HepG2 (cell line): ENCODE results near the gene ARL14EPL. TPM values are rescaled to one million over a fixed set of nuclear protein-coding genes. Genes with fewer than 3 reads are reported as not detected.
A peak's percentile ranks its signal among the peaks of the same experiment; 100 is the strongest.

Source experiments
- ATAC-seq: fragments of 200-7000 bp; cut with Tn5 transposase; 3 replicates; pipeline ENCODE4 v1.9.1; 2020; ENCODE audit warnings: mild to moderate bottlenecking, moderate library complexity
- BruUV-seq: library from RNA; stranded (reverse); fragments of 400-500 nt; replicated peaks from 2 replicates; lab custom pipeline; 2021; lab: Mats Ljungman, UMichigan
- CTCF ChIA-PET: fragments of 300-600 bp; formaldehyde crosslinking; extraction: SDS; loops from one replicate; lab custom pipeline; 2021; ENCODE audit warnings: low total read pairs, inconsistent platforms, low intra/inter-chr PET ratio; lab: Yijun Ruan, JAX
- POLR2A ChIA-PET: fragments of 350-600 bp; sonication (Branson Sonifier 250); formaldehyde crosslinking; loops from one replicate; lab custom pipeline; 2020; ENCODE audit warnings: antibody characterized with exemption, inconsistent platforms; lab: Yijun Ruan, JAX
- DNase-seq: peaks from one replicate; pipeline ENCODE4 v3.0.0-alpha.2; 2015; ENCODE audit warnings: low spot score
- FAIRE-seq: peaks from 3 replicates; lab custom pipeline; 2011; peaks lifted over from hg19 to GRCh38; lab: Jason Lieb, UNC
- H2AFZ ChIP-seq: one replicate; pipeline ENCODE4 v1.6.1; 2011; ENCODE audit warnings: low read length, inconsistent platforms
- H3K27ac ChIP-seq: fragments of 300-600 bp; 3 replicates; pipeline ENCODE4 v1.8.0; 2011; ENCODE audit warnings: mixed run types, mild to moderate bottlenecking, mixed read lengths, low read length, inconsistent platforms; ENCODE audit not compliant: insufficient read depth; ENCODE audit errors: extremely low read length
- H3K27me3 ChIP-seq, 2 experiments: fragments of 200-600 bp in 1 of 2; 2 replicates in 1 of 2; 3 replicates in 1 of 2; pipeline versions ENCODE4 v1.6.0 to v1.8.0; 2011; ENCODE audit warnings: low read length in 2 of 2, mild to moderate bottlenecking in 2 of 2, moderate library complexity in 2 of 2, inconsistent platforms in 1 of 2; ENCODE audit not compliant: insufficient read depth in 2 of 2, control insufficient read depth in 1 of 2
- H3K36me3 ChIP-seq, 2 experiments: fragments of 200-600 bp in 1 of 2; replicated peaks in 1 of 2; 2 replicates in 1 of 2; 3 replicates in 1 of 2; pipeline versions ENCODE4 v1.5.1 to v1.8.0; 2011; ENCODE audit warnings: low read length in 2 of 2, inconsistent platforms in 1 of 2; ENCODE audit not compliant: insufficient read depth in 2 of 2, control insufficient read depth in 1 of 2
- H3K4me1 ChIP-seq: 2 replicates; pipeline ENCODE4 v1.5.1; 2012; ENCODE audit warnings: low read length, inconsistent platforms; ENCODE audit not compliant: insufficient read depth
- H3K4me2 ChIP-seq: 2 replicates; pipeline ENCODE4 v1.6.0; 2011; ENCODE audit warnings: low read depth, low read length, inconsistent platforms
- H3K4me3 ChIP-seq, 3 experiments: fragments of 200-600 bp in 1 of 3; sonication (generic), shearing (Covaris generic) in 1 of 3; replicated peaks in 1 of 3; 2 replicates each; pipeline ENCODE4 v1.5.1; 2011 to 2016; ENCODE audit warnings: low read length in 3 of 3, inconsistent platforms in 2 of 3, low read depth in 2 of 3, mild to moderate bottlenecking in 2 of 3, control low read depth in 1 of 3, mixed read lengths in 1 of 3; ENCODE audit not compliant: insufficient read depth in 1 of 3
- H3K79me2 ChIP-seq: one replicate; pipeline ENCODE4 v1.6.1; 2011; ENCODE audit warnings: low read length, inconsistent platforms; ENCODE audit not compliant: insufficient read depth
- H3K9ac ChIP-seq: 2 replicates; pipeline ENCODE4 v1.6.0; 2011; ENCODE audit warnings: mild to moderate bottlenecking, low read depth, low read length, inconsistent platforms; ENCODE audit not compliant: insufficient read depth
- H3K9me3 ChIP-seq: 2 replicates; pipeline ENCODE4 v1.5.1; 2012; ENCODE audit warnings: mild to moderate bottlenecking, low read length
- H4K20me1 ChIP-seq: 2 replicates; pipeline ENCODE4 v1.6.0; 2011; ENCODE audit warnings: inconsistent platforms, mild to moderate bottlenecking, low read length, moderate library complexity; ENCODE audit not compliant: insufficient read depth
- HOXA5 ChIP-seq: sonication (generic); formaldehyde crosslinking; IDR thresholded peaks from 2 replicates; pipeline ENCODE4 v1.4.0; 2020; ENCODE audit warnings: missing genetic modification reagents
- MAFF ChIP-seq: IDR thresholded peaks from 2 replicates; pipeline ENCODE4 v1.6.1; 2011; ENCODE audit warnings: low read depth, low read length, improper control_type of control experiment
- MAFK ChIP-seq, 2 experiments: IDR thresholded peaks in 1 of 2; conservative IDR thresholded peaks in 1 of 2; 2 replicates each; pipeline ENCODE4 v1.6.1; 2011; ENCODE audit warnings: improper control_type of control experiment in 2 of 2, low read length in 2 of 2
- MED1 ChIP-seq: sonication (generic); formaldehyde crosslinking; IDR thresholded peaks from 2 replicates; pipeline ENCODE4 v1.4.0; 2020; ENCODE audit warnings: missing genetic modification reagents
- SYNCRIP ChIP-seq: fragments of 200-400 bp; formaldehyde crosslinking; IDR thresholded peaks from 2 replicates; pipeline ENCODE4 v1.6.1; 2018; ENCODE audit warnings: mild to moderate bottlenecking, low read depth, low read length; ENCODE audit not compliant: insufficient read depth
- ZFP36L1 ChIP-seq: sonication (generic); formaldehyde crosslinking; IDR thresholded peaks from 2 replicates; pipeline ENCODE4 v1.8.0; 2022; ENCODE audit warnings: mild to moderate bottlenecking, missing genetic modification reagents, moderate library complexity
- ZNF143 ChIP-seq: sonication (generic); formaldehyde crosslinking; IDR thresholded peaks from 2 replicates; pipeline ENCODE4 v1.4.0; 2020; ENCODE audit warnings: missing genetic modification reagents
- ZNF432 ChIP-seq: sonication (generic); formaldehyde crosslinking; IDR thresholded peaks from 2 replicates; pipeline ENCODE4 v1.5.0; 2020; ENCODE audit warnings: missing genetic modification reagents, mild to moderate bottlenecking, borderline replicate concordance
- whole genome bisulfite sequencing: methylation state at CpG from one replicate; pipeline ENCODE4 v1.1.6; 2017; ENCODE audit warnings: low lambda C conversion rate; 5-methylcytosine and 5-hydroxymethylcytosine counted together
- in situ Hi-C: cut with HindIII; loops from 2 replicates; pipeline ENCODE4 v1.10.0; 2017; ENCODE audit warnings: low pct_unique_long_range_greater_than_20kb; ENCODE audit not compliant: extremely low pct_ligation_motif_present
- intact Hi-C: fragments of 100-400 bp; cut with micrococcal nuclease; formaldehyde crosslinking; loops from one replicate; pipeline ENCODE4 v1.10.0; 2022; ENCODE audit not compliant: unreplicated experiment
- polyA plus RNA-seq, 8 experiments: library from polyadenylated mRNA; depleted of rRNA in 3 of 8; stranded (reverse) in 7 of 8; unstranded in 1 of 8; fragments of >200 nt; fragmentation: Illumina TruSeq in 4 of 8; extraction: Trizol in 4 of 8; gene quantifications; 2 replicates each; pipeline versions ENCODE4 v1.2.1 to v1.2.3, GENCODE V29; 2011 to 2016; ENCODE audit warnings: low read depth in 4 of 8, missing spikeins in 1 of 8, mixed read lengths in 1 of 8; ENCODE audit not compliant: insufficient read depth in 1 of 8
- total RNA-seq, 5 experiments: library from RNA; depleted of rRNA; stranded (reverse); fragments of >200 nt; fragmentation: Illumina TruSeq; extraction: Trizol; gene quantifications; 2 replicates each; pipeline ENCODE4 v1.2.3, GENCODE V29; 2016; ENCODE audit warnings: low read depth in 1 of 5
- TF ChIP-seq, protein P1 (sequence below): IDR thresholded peaks from 2 replicates; pipeline ENCODE4 v1.6.1; 2016; ENCODE audit warnings: mild to moderate bottlenecking, missing biosample characterization, missing genetic modification reagents

The ARL14EPL gene
- total and polyA plus RNA-seq, 2 of the 13 experiments (the other 11 are each of a cell fraction or from before 2014, with no cell fraction given), result not detected

DNA sequence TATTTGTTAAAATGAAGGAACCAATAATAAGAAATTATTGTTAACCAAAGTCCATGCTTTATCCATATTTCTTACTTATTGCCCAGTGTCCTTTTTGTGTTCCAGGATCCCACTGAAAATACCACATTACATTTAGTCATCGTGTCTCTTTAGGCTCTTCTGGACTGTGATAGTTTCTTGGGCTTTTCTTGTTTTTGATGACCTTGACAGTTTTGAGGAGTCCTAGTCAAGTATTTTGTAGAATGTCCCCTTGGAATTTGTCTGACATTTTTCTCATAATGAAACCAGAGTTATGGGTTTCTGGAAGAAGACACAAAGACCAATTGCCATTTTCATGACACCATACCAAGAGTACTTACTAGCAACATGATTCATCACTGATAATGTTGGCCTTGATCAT is 38.9 kb downstream of the ARL14EPL start:
- FAIRE-seq (no peak), ATAC-seq (no peak), DNase-seq (no peak)
- no peak overlapping the region for H3K4me3 ChIP-seq
- no peak overlapping the region for H3K4me2 ChIP-seq
- H2AFZ ChIP-seq, result no peak overlapping the region
- no peaks in the 10 kb centered on the region for H3K9me3 ChIP-seq
- H3K4me1 ChIP-seq, result peaks cover 8% of the 10 kb centered on the region
- in situ Hi-C loops (loop anchor here (25.0 kb wide), 2 partner anchors 234 to 759 kb away; partner anchors contain the start of genes AP3S1 and ATG12), intact Hi-C loops (no loop called here)
- H3K79me2 ChIP-seq, result no peaks in the 10 kb centered on the region
- H4K20me1 ChIP-seq, result no peaks in the 10 kb centered on the region
- H3K9ac ChIP-seq, result no peak overlapping the region
- H3K36me3 ChIP-seq, result no peaks in the 10 kb centered on the region
- CTCF ChIA-PET, result no interaction called here
- POLR2A ChIA-PET, result no interaction called here
- no peak overlapping the region for H3K27ac ChIP-seq
- no TSS peak for BruUV-seq
- TF ChIP-seq MAFK (conservative IDR thresholded peaks at IDR 0.05 in 1 of 2, IDR thresholded peaks at IDR 0.05 in 1 of 2; ENCODE audit: low read length in 2 of 2), result peak; percentile 67 to 87; a peak in 3 of 4 replicates
- no peak for TF ChIP-seq ZNF432
- TF ChIP-seq, protein P1, sequence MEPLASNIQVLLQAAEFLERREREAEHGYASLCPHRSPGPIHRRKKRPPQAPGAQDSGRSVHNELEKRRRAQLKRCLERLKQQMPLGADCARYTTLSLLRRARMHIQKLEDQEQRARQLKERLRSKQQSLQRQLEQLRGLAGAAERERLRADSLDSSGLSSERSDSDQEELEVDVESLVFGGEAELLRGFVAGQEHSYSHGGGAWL, result no peak
- TF ChIP-seq MAFF, result peak; percentile 72
- TF ChIP-seq ZFP36L1 (CRISPR knock-in tag), result no peak
- no peak for TF ChIP-seq SYNCRIP
- H3K27me3 ChIP-seq, result no peaks in the 10 kb centered on the region
- 92% methylated on average over 1 of the region's 1 CpG for WGBS

DNA sequence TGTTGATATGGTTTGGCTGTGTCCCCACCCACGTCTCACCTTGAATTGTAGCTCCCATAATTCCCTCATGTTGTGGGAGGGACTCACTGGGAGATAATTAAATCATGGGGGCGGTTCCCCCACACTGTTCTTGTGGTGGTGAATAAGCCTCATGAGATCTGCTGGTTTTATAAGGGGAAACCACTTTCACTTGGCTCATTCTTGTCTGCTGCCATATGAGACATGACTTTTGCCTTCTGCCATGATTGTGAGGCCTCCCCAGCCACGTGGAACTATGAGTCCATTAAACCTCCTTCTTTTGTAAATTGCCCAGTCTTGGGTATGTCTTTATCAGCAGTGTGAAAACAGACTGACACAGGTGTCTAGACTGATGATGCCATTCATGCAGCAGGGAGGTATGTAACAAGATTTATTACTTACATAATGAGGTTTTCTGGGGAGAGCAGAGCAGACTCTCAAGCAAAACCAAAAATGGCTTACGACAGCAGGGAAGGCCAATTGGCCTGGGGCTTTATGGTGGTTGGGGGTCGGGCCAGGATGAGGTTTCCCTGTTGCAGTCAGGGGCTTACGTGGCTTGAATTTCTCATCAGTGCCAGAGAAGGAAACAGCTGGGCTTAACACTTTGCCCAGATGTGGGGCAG is 43.0 kb downstream of the ARL14EPL start:
- Histone ChIP-seq H3K27ac (no peak overlapping the region), H2AFZ (no peak overlapping the region), H3K9me3 (no peaks in the 10 kb centered on the region), H3K27me3 (no peaks in the 10 kb centered on the region), H4K20me1 (no peaks in the 10 kb centered on the region), H3K79me2 (no peaks in the 10 kb centered on the region), H3K36me3 (no peaks in the 10 kb centered on the region; a peak in 1 of 5 replicates), H3K4me1 (peaks cover 8% of the 10 kb centered on the region), H3K4me3 (no peak overlapping the region), H3K4me2 (peak overlapping the region; percentile 23; the same call in 1 of the 2 replicates), H3K9ac (no peak overlapping the region)
- ChIA-PET POLR2A (no interaction called here), CTCF (no interaction called here)
- intact Hi-C loops, result no loop called here
- in situ Hi-C loops, result no loop called here
- FAIRE-seq (no peak), DNase-seq (no peak), ATAC-seq (no peak)
- no peak for TF ChIP-seq HOXA5
- 0 out of 2 replicates have a peak, but pooled peaks have one; percentile 23 for TF ChIP-seq ZNF143 (CRISPR knock-in tag)
- no peak for TF ChIP-seq MED1 (CRISPR knock-in tag)
- 39% methylated on average over 6 of the region's 6 CpGs for WGBS
- BruUV-seq, result no TSS peak
